ENCODE measurements around the gene MAP3K20. TPM values are rescaled to one million over a fixed set of nuclear protein-coding genes. Genes with fewer than 3 reads are reported as not detected.

MAP3K20 gene
- total and polyA plus RNA-seq, 2 experiments from 2014 or later: 7.6 to 9.6 TPM

- no peak for TF ChIP-seq ZNF462 (CRISPR knock-in tag; IDR thresholded peaks at IDR 0.05)
- TF ChIP-seq EZH2phosphoT487 (IDR thresholded peaks at IDR 0.05; ENCODE audit: unreplicated experiment): no peak
- TF ChIP-seq POLR2AphosphoS5 (IDR thresholded peaks at IDR 0.05; ENCODE audit: low read depth): no peak
- no peak for TF ChIP-seq EZH2 (IDR thresholded peaks at IDR 0.05; ENCODE audit: low read depth, unreplicated experiment)
Observed at GRCh38 chr2:173232956-173233744, 157.5 kb downstream of the MAP3K20 start (continued).

GRCh38 chr2:173235947-173236803 lies 160.5 kb downstream of the MAP3K20 start:
- Histone ChIP-seq H3K79me2 (replicated peaks; ENCODE audit: insufficient read depth) (no peaks in the 10 kb centered on the region), H4K20me1 (replicated peaks; ENCODE audit: insufficient read depth) (no peaks in the 10 kb centered on the region), H3F3A (replicated peaks; ENCODE audit: low read depth) (no peaks in the 10 kb centered on the region), H3K27ac (ENCODE audit: low read depth) (no peak overlapping the region), H2AFZ (no peak overlapping the region), H3K27me3 (ENCODE audit: insufficient read depth) (no peaks in the 10 kb centered on the region), H3K4me1 (ENCODE audit: insufficient read depth) (peaks cover 4% of the 10 kb centered on the region; the same call in 1 of the 2 replicates), H3K4me3 (no peak overlapping the region), H3K9me2 (ENCODE audit: insufficient read depth) (no peaks in the 10 kb centered on the region), H3K36me3 (ENCODE audit: insufficient read depth) (no peaks in the 10 kb centered on the region), H3K4me2 (no peak overlapping the region; the same call in 1 of the 2 replicates)
- Mint-ChIP-seq H3K4me1 (peaks cover 18% of the 10 kb centered on the region), H3K27me3 (ENCODE audit: insufficient read depth, low read depth, poor library complexity) (peaks cover 2% of the 10 kb centered on the region), H3K4me3 (peak overlapping the region; percentile 34; the same call in 2 of the 3 replicates), H3K9me3 (peaks cover 22% of the 10 kb centered on the region), H3K36me3 (ENCODE audit: low read depth) (peaks cover 32% of the 10 kb centered on the region), H3K27ac (peak overlapping the region; percentile 93)
- DNase-seq (ENCODE audit: low spot score) (peak; percentile 86), ATAC-seq (peak; percentile 99)
- TF ChIP-seq ZNF114 (CRISPR knock-in tag; IDR thresholded peaks at IDR 0.05) (no peak), ZNF462 (CRISPR knock-in tag; IDR thresholded peaks at IDR 0.05) (0 out of 2 replicates have a peak, but pooled peaks have one; percentile 2)
